Mesendoderm (in vitro differentiated cells): Measurements from ENCODE around the gene PAK5.

Experiments
- DNase-seq: peaks from one replicate; pipeline ENCODE4 v3.0.0; 2013
- H2AK5ac ChIP-seq: 2 replicates; pipeline ENCODE4 v1.6.1; 2013; ENCODE audit warnings: low read length, inconsistent platforms
- H2BK120ac ChIP-seq: 2 replicates; pipeline ENCODE4 v1.6.1; 2013; ENCODE audit warnings: low read depth, mild to moderate bottlenecking, low read length, moderate library complexity, mixed read lengths
- H2BK15ac ChIP-seq: replicated peaks from 2 replicates; pipeline ENCODE4 v1.6.1; 2013; ENCODE audit warnings: low read depth, mild to moderate bottlenecking, moderate library complexity
- H2BK5ac ChIP-seq: 2 replicates; pipeline ENCODE4 v1.6.1; 2013; ENCODE audit warnings: low read length, inconsistent platforms
- H3K18ac ChIP-seq: 2 replicates; pipeline ENCODE4 v1.6.1; 2013; ENCODE audit warnings: mild to moderate bottlenecking, low read length, mixed read lengths
- H3K23ac ChIP-seq: one replicate; pipeline ENCODE4 v1.6.1; 2013; ENCODE audit warnings: low read length
- H3K27ac ChIP-seq: 2 replicates; pipeline ENCODE4 v1.5.1; 2013; ENCODE audit warnings: low read depth, mild to moderate bottlenecking, inconsistent platforms, low read length, moderate library complexity
- H3K27me3 ChIP-seq: 2 replicates; pipeline ENCODE4 v1.6.1; 2013; ENCODE audit warnings: low read length, control low read depth, mild to moderate bottlenecking, inconsistent platforms; ENCODE audit not compliant: insufficient read depth, poor library complexity
- H3K36me3 ChIP-seq: 2 replicates; pipeline ENCODE4 v1.6.1; 2013; ENCODE audit warnings: low read length, inconsistent platforms; ENCODE audit not compliant: control insufficient read depth, insufficient read depth
- H3K4ac ChIP-seq: one replicate; pipeline ENCODE4 v1.6.1; 2013; ENCODE audit warnings: low read depth, mild to moderate bottlenecking, low read length, moderate library complexity
- H3K4me1 ChIP-seq: 2 replicates; pipeline ENCODE4 v1.6.1; 2013; ENCODE audit warnings: low read depth, low read length, inconsistent platforms; ENCODE audit not compliant: control insufficient read depth
- H3K4me2 ChIP-seq: 2 replicates; pipeline ENCODE4 v1.6.1; 2013; ENCODE audit warnings: low read length
- H3K4me3 ChIP-seq: 2 replicates; pipeline ENCODE4 v1.5.1; 2013; ENCODE audit warnings: mild to moderate bottlenecking, low read length
- H3K56ac ChIP-seq: one replicate; pipeline ENCODE4 v1.6.1; 2013; ENCODE audit warnings: low read length
- H3K79me1 ChIP-seq: 2 replicates; pipeline ENCODE4 v1.6.1; 2013; ENCODE audit warnings: low read length, inconsistent platforms
- H3K79me2 ChIP-seq: 2 replicates; pipeline ENCODE4 v1.6.1; 2013; ENCODE audit warnings: mild to moderate bottlenecking, low read length; ENCODE audit not compliant: control insufficient read depth, insufficient read depth
- H3K9ac ChIP-seq: 2 replicates; pipeline ENCODE4 v1.6.1; 2013; ENCODE audit warnings: low read length, inconsistent platforms
- H4K5ac ChIP-seq: one replicate; pipeline ENCODE4 v1.6.1; 2013; ENCODE audit warnings: low read length
- H4K8ac ChIP-seq: one replicate; pipeline ENCODE4 v1.6.1; 2013; ENCODE audit warnings: low read depth, mild to moderate bottlenecking, control low read depth, low read length, moderate library complexity
- WGBS: extraction: QIAGEN DNeasy Blood & Tissue Kit; methylation state at CpG from one replicate; pipeline ENCODE4 v1.1.7; 2013; ENCODE audit warnings: low lambda C conversion rate, missing lambda C conversion rate; ENCODE audit not compliant: insufficient coverage; ENCODE audit errors: extremely low coverage; 5-methylcytosine and 5-hydroxymethylcytosine counted together

PAK5 gene

GRCh38 chr20:9741996-9742395, 96.9 kb downstream of the PAK5 start:
- Histone ChIP-seq H3K18ac (no peak overlapping the region), H3K79me2 (no peaks in the 10 kb centered on the region), H3K4me2 (no peak overlapping the region), H3K27ac (no peak overlapping the region), H3K36me3 (no peaks in the 10 kb centered on the region), H3K9ac (no peak overlapping the region), H3K79me1 (no peaks in the 10 kb centered on the region), H2BK120ac (no peak overlapping the region), H4K5ac (no peak overlapping the region), H3K4me1 (no peaks in the 10 kb centered on the region), H2AK5ac (no peak overlapping the region), H3K27me3 (no peaks in the 10 kb centered on the region), H2BK5ac (no peak overlapping the region), H3K23ac (no peak overlapping the region), H3K4me3 (no peak overlapping the region), H3K4ac (no peak overlapping the region), H2BK15ac (no peak overlapping the region), H3K56ac (no peak overlapping the region), H4K8ac (no peak overlapping the region)
- WGBS = no CpG with 5 or more reads among the region's 3 CpGs
- no peak for DNase-seq

- Histone ChIP-seq H3K4me2 (no peak overlapping the region), H2BK5ac (no peak overlapping the region), H2BK120ac (no peak overlapping the region), H3K4ac (no peak overlapping the region), H3K27ac (no peak overlapping the region), H2BK15ac (no peak overlapping the region), H3K56ac (no peak overlapping the region), H3K4me3 (no peak overlapping the region), H3K79me1 (no peaks in the 10 kb centered on the region), H3K23ac (no peak overlapping the region), H3K79me2 (no peaks in the 10 kb centered on the region), H3K9ac (no peak overlapping the region), H4K8ac (no peak overlapping the region), H4K5ac (no peak overlapping the region), H3K18ac (no peak overlapping the region), H2AK5ac (no peak overlapping the region), H3K36me3 (no peaks in the 10 kb centered on the region), H3K4me1 (no peaks in the 10 kb centered on the region), H3K27me3 (no peaks in the 10 kb centered on the region)
- no peak for DNase-seq
- WGBS = no CpG with 5 or more reads among the region's 5 CpGs
Observed at GRCh38 chr20:9740486-9740885, 98.4 kb downstream of the PAK5 start.

- Histone ChIP-seq H3K79me2 (no peaks in the 10 kb centered on the region), H2AK5ac (no peak overlapping the region), H3K56ac (no peak overlapping the region), H3K9ac (no peak overlapping the region), H3K36me3 (no peaks in the 10 kb centered on the region), H3K27ac (no peak overlapping the region), H4K5ac (no peak overlapping the region), H2BK15ac (no peak overlapping the region), H2BK120ac (no peak overlapping the region), H3K79me1 (no peaks in the 10 kb centered on the region), H3K18ac (no peak overlapping the region), H3K4me2 (no peak overlapping the region), H3K4me1 (no peaks in the 10 kb centered on the region), H4K8ac (no peak overlapping the region), H3K23ac (no peak overlapping the region), H3K27me3 (no peaks in the 10 kb centered on the region), H3K4ac (no peak overlapping the region), H2BK5ac (no peak overlapping the region), H3K4me3 (no peak overlapping the region)
- WGBS = no CpG with 5 or more reads among the region's 4 CpGs
- no peak for DNase-seq
Observed at GRCh38 chr20:9739991-9740390, 98.9 kb downstream of the PAK5 start.

- H3K9ac ChIP-seq = no peak overlapping the region
- H4K5ac ChIP-seq = no peak overlapping the region
- no peaks in the 10 kb centered on the region for H3K79me1 ChIP-seq
- no peak overlapping the region for H3K4me2 ChIP-seq
- H3K4me1 ChIP-seq = no peaks in the 10 kb centered on the region
- H3K18ac ChIP-seq = no peak overlapping the region
- no peak for DNase-seq
- H4K8ac ChIP-seq = no peak overlapping the region
- H3K79me2 ChIP-seq = no peaks in the 10 kb centered on the region
- no peak overlapping the region for H2BK120ac ChIP-seq
- H2BK15ac ChIP-seq = no peak overlapping the region
- no peak overlapping the region for H2AK5ac ChIP-seq
- H2BK5ac ChIP-seq = no peak overlapping the region
- H3K4ac ChIP-seq = no peak overlapping the region
- H3K36me3 ChIP-seq = no peaks in the 10 kb centered on the region
- WGBS = no CpG with 5 or more reads among the region's 2 CpGs
- no peaks in the 10 kb centered on the region for H3K27me3 ChIP-seq
- H3K27ac ChIP-seq = no peak overlapping the region
- no peak overlapping the region for H3K23ac ChIP-seq
- H3K56ac ChIP-seq = no peak overlapping the region
- H3K4me3 ChIP-seq = no peak overlapping the region
Observed at GRCh38 chr20:9736373-9736772, 102.5 kb downstream of the PAK5 start.

GRCh38 chr20:9723501-9724202, 115.2 kb downstream of the PAK5 start:
- no peak overlapping the region for H2AK5ac ChIP-seq
- no CpG with 5 or more reads among the region's 7 CpGs for WGBS

GRCh38 chr20:9711872-9712271, 127.0 kb downstream of the PAK5 start:
- Histone ChIP-seq H2BK15ac (no peak overlapping the region), H4K8ac (no peak overlapping the region), H3K18ac (no peak overlapping the region), H3K9ac (no peak overlapping the region), H3K4me1 (no peaks in the 10 kb centered on the region), H3K23ac (no peak overlapping the region), H2BK5ac (no peak overlapping the region), H2AK5ac (no peak overlapping the region), H3K79me2 (no peaks in the 10 kb centered on the region), H2BK120ac (no peak overlapping the region), H3K4ac (no peak overlapping the region), H3K27ac (no peak overlapping the region), H3K4me2 (no peak overlapping the region), H3K27me3 (no peaks in the 10 kb centered on the region), H3K36me3 (no peaks in the 10 kb centered on the region), H4K5ac (no peak overlapping the region), H3K4me3 (no peak overlapping the region), H3K79me1 (no peaks in the 10 kb centered on the region), H3K56ac (no peak overlapping the region)
- no peak for DNase-seq
- WGBS = no CpG with 5 or more reads among the region's 2 CpGs

More at GRCh38 chr20:9723501-9724202, 115.2 kb downstream of the PAK5 start:
- Histone ChIP-seq H3K79me2 (no peaks in the 10 kb centered on the region), H3K4me2 (no peak overlapping the region), H3K4me3 (no peak overlapping the region), H3K79me1 (no peaks in the 10 kb centered on the region), H3K23ac (no peak overlapping the region), H3K27ac (no peak overlapping the region), H3K56ac (no peak overlapping the region), H2BK5ac (no peak overlapping the region), H2BK120ac (no peak overlapping the region), H3K27me3 (no peaks in the 10 kb centered on the region), H3K18ac (no peak overlapping the region), H3K4ac (no peak overlapping the region), H3K4me1 (no peaks in the 10 kb centered on the region), H4K5ac (no peak overlapping the region), H3K36me3 (no peaks in the 10 kb centered on the region), H3K9ac (no peak overlapping the region), H2BK15ac (no peak overlapping the region), H4K8ac (no peak overlapping the region)
- no peak for DNase-seq
